C4-2B (cell line): Measurements from ENCODE around the gene TMEM191C.
"Not testable (repeated sequence)": the region's sequence is repeated elsewhere in the genome, so short reads cannot be mapped to it uniquely, and the experiment has no call there.

ENCODE experiments used
- CTCF ChIP-seq: fragments of 450-650 bp; conservative IDR thresholded peaks from 2 replicates; pipeline ENCODE4 v1.5.1; 2017; ENCODE audit warnings: mild to moderate bottlenecking
- ZFX ChIP-seq: fragments of 450-650 bp; IDR thresholded peaks from 2 replicates; pipeline ENCODE4 v1.6.1; 2017

- not testable (repeated sequence) for TF ChIP-seq CTCF, ZFX
Observed at GRCh38 chr22:21438013-21438412, 29.2 kb upstream of the TMEM191C start.
